PC-3 (cell line): ENCODE measurements around the gene OMP.

Source experiments
- EZH2 ChIP-seq: fragments of 300-600 bp; sonication (generic); IDR thresholded peaks from one replicate; pipeline ENCODE4 v1.6.1; 2017; ENCODE audit warnings: antibody characterized with exemption, mild to moderate bottlenecking, low read length; ENCODE audit not compliant: unreplicated experiment
- EZH2phosphoT487 ChIP-seq: fragments of 300-600 bp; sonication (generic); IDR thresholded peaks from 2 replicates; pipeline ENCODE4 v1.6.1; 2018; ENCODE audit warnings: mild to moderate bottlenecking, antibody characterized with exemption, low read length, borderline replicate concordance
- TF ChIP-seq, protein P1 (sequence below): fragments of 300-600 bp; sonication (generic); conservative IDR thresholded peaks from 2 replicates; pipeline ENCODE4 v1.5.1; 2017; ENCODE audit warnings: antibody characterized with exemption, low read depth, mild to moderate bottlenecking, low read length

DNA sequence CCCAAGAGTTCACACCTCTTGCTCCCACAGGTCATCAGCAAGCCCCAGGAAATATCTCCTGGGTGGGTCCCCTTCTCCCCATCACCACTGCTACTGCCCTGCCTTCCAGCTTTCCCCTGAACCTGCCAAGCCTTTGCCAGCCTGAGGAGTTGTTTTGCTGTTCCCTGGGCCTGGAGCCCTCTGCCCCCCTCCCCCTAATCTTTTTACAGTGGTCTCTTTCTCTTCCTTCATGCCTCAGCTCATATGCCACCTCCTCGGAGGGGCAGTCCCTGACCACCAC lies 44.3 kb downstream of the OMP start:
- TF ChIP-seq, protein P1, sequence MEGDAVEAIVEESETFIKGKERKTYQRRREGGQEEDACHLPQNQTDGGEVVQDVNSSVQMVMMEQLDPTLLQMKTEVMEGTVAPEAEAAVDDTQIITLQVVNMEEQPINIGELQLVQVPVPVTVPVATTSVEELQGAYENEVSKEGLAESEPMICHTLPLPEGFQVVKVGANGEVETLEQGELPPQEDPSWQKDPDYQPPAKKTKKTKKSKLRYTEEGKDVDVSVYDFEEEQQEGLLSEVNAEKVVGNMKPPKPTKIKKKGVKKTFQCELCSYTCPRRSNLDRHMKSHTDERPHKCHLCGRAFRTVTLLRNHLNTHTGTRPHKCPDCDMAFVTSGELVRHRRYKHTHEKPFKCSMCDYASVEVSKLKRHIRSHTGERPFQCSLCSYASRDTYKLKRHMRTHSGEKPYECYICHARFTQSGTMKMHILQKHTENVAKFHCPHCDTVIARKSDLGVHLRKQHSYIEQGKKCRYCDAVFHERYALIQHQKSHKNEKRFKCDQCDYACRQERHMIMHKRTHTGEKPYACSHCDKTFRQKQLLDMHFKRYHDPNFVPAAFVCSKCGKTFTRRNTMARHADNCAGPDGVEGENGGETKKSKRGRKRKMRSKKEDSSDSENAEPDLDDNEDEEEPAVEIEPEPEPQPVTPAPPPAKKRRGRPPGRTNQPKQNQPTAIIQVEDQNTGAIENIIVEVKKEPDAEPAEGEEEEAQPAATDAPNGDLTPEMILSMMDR: no peak
- TF ChIP-seq EZH2: no peak
- no peak for TF ChIP-seq EZH2phosphoT487
